ENCODE results near the gene PRR20B.

The PRR20B gene

GRCh38 chr13:57191667-57192066 is 44.4 kb downstream of the PRR20B start:
- H3K4me3 ChIP-seq (ENCODE audit: low read depth, low read length) = no peak overlapping the region
- TF ChIP-seq CTCF (IDR thresholded peaks at IDR 0.05; ENCODE audit: low read depth, low read length) = no peak

Data from WI38 (cell line).